Activated CD8-positive, alpha-beta memory T cell treated with anti-CD3 and anti-CD28 coated beads, Interleukin-2, amount 50 U/mL, for 48 hours (primary cell): ENCODE measurements around the gene JRKL.
"Not testable (repeated sequence)": the region's sequence is repeated elsewhere in the genome, so short reads cannot be mapped to it uniquely, and the experiment has no call there.

Experiments used
- DNase-seq: peaks from one replicate; pipeline ENCODE4 v3.0.0-alpha.2; 2020

JRKL gene

DNA sequence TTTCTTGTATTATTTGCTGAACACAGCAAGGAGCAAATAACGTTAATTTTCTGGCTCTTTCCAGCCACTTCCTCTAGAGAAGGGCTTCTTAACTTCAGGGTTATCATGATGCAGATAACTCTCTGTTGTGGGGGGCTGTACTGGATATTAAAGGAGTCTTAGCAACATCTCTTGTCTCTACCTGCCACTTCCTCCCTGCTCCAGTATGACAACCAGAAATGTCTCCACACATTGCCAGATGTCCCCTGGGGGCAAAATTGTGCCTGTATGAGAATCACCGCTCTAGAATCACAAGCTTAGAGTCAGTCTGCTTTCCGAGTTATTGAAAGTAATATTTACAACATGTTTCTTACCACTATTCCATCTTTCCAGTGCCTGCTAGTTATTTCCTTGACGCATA is 6.8 kb downstream of the JRKL start:
- DNase-seq, result no peak

DNA sequence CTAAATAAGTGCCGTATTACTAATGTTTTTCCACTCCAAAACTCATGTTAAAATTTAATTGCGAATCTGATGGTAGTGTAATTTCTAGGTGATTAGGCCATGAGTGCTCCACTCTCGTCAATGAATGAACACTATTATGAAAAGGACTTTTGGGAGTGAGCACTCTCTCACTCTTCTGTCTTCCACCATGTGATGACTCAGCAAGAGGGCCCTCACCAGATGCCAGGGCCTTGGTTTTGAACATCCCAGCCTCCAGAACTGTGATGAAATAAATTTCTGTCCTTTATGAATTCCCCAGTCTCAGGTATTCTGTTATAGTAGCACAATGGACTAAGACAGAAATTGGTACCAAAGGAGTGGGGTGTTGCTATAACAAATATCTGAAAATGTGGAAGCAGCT is 8.1 kb downstream of the JRKL start:
- DNase-seq, result no peak

GRCh38 chr11:96400697-96401096 is 10.9 kb downstream of the JRKL start:
- no peak for DNase-seq

DNA sequence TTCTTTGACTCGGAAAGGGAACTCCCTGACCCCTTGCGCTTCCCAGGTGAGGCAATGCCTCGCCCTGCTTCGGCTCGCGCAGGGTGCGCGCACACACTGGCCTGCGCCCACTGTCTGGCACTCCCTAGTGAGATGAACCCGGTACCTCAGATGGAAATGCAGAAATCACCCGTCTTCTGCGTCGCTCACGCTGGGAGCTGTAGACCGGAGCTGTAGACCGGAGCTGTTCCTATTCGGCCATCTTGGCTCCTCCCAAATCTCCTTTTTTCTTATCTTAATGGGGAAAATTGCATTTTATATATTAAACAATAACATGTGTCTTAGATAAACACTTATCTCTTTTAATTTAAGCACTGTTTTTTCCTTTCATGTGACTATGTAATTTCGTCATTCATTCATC is 21.6 kb downstream of the JRKL start:
- not testable (repeated sequence) for DNase-seq

DNA sequence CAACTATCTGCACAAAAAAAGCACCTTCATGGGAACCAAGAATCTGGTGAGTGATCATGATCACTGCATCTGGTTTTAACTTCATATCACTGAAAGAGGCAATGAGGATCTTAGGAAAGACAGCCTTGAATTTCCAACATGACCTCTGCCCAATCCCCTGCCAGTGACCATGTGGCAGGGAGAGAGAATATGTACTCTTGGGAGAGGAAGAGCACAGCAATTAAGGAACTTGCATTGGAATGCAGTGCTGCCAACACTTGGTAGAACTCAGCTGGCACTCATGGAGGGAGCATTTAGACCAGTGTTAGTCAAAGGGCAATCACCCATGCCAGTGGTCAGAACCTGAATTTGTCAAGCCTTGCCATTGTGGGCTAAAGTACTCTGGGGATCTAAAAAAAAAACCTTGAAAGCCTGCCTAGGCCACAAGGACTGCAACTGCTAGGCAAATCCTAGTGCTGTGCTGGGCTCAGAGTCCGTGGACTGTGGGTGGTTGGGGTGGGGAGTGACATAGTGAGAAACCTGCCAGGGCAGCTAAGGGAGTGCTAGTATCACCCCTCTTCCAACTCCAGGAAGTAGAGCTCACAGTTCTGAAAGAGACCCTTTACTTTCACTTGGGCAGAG is 23.1 kb downstream of the JRKL start:
- DNase-seq, result no peak

DNA sequence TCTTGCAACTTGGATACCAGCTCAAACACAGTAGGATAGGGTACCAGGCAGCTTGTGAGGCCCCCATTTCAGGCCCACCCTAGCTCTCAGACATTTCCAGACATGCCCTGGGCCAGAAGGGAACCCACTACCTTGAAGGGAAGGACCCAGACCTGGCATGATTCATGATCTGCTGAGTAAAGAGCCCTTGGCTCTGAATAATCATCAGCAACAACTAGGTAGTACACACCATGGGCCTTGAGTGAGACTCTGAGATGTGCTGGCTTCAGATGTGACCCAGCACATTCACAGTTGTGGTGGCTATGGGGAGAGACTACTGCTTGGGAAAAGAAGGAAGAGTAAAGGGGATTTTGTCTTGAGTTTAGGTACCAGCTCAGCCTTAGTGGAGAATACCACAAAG is 23.6 kb downstream of the JRKL start:
- no peak for DNase-seq

GRCh38 chr11:96424693-96425092 is 34.9 kb downstream of the JRKL start:
- no peak for DNase-seq

GRCh38 chr11:96430668-96431067 is 40.9 kb downstream of the JRKL start:
- no peak for DNase-seq

DNA sequence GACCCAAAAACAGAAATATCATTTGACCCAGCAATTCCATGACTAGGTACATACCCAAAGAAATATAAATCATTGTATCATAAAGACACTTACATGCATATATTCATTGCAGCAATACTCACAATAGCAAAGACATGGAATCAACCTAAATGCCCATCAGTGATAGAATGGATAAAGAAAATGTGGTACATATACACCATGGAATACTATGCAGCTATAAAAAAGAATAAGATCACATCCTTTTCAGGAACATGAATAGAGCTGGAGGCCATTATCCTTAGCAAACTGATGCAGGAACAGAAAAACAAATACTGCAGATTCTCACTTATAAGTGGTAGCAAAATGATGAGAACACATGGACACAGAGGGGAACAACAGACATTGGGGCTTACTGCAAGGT is 42.8 kb downstream of the JRKL start:
- DNase-seq, result not testable (repeated sequence)
